ENCODE results near the gene VCAN. TPM values are rescaled to one million over a fixed set of nuclear protein-coding genes. Genes with fewer than 3 reads are reported as not detected.

Gene VCAN
- total and polyA plus RNA-seq, 10 donors: 1.8 to 442 (median 72.2) TPM

- intact Hi-C loops (cut with DNase I; ENCODE audit: low total_unique reads): no loop called here
- WGBS, 5 donors: 70 to 92% (median 85%) methylated on average over 4 of the region's 4 CpGs
- no peaks in the 10 kb centered on the region for H3K27me3 ChIP-seq (replicated peaks in 1 of 7)
Observed at GRCh38 chr5:83548581-83548980, 77.0 kb downstream of the VCAN start.

GRCh38 chr5:83549076-83549475 is 77.5 kb downstream of the VCAN start:
- Histone ChIP-seq H3K27ac (no peak overlapping the region), H3K36me3 (no peaks in the 10 kb centered on the region), H3K4me1 (no peaks in the 10 kb centered on the region), H3K9me3 (no peaks in the 10 kb centered on the region), H3K4me3 (no peak overlapping the region), H3K27me3 (replicated peaks in 1 of 7) (no peaks in the 10 kb centered on the region)
- 47 to 66% (median 57%) methylated on average over 2 of the region's 2 CpGs for WGBS, 5 donors
- TF ChIP-seq POLR2AphosphoS5 (IDR thresholded peaks at IDR 0.05) (no peak), POLR2A (IDR thresholded peaks at IDR 0.05) (no peak), CTCF (IDR thresholded peaks at IDR 0.05 in 8 of 11, conservative IDR thresholded peaks at IDR 0.05 in 3 of 11) (no peak)
- DNase-seq: no peak
- intact Hi-C loops (cut with DNase I; ENCODE audit: low total_unique reads): no loop called here

More at GRCh38 chr5:83548581-83548980, 77.0 kb downstream of the VCAN start:
- TF ChIP-seq POLR2AphosphoS5 (IDR thresholded peaks at IDR 0.05) (no peak), CTCF (IDR thresholded peaks at IDR 0.05 in 8 of 11, conservative IDR thresholded peaks at IDR 0.05 in 3 of 11) (no peak), POLR2A (IDR thresholded peaks at IDR 0.05) (no peak)
- no peaks in the 10 kb centered on the region for H3K36me3 ChIP-seq
- no peak overlapping the region for H3K27ac ChIP-seq
- no peaks in the 10 kb centered on the region for H3K9me3 ChIP-seq
- H3K4me1 ChIP-seq: no peaks in the 10 kb centered on the region
- no peak for DNase-seq
- no peak overlapping the region for H3K4me3 ChIP-seq

GRCh38 chr5:83549674-83550073 is 78.1 kb downstream of the VCAN start:
- H3K4me1 ChIP-seq: no peaks in the 10 kb centered on the region
- DNase-seq: no peak
- TF ChIP-seq CTCF (IDR thresholded peaks at IDR 0.05 in 8 of 11, conservative IDR thresholded peaks at IDR 0.05 in 3 of 11) (no peak), POLR2A (IDR thresholded peaks at IDR 0.05) (no peak), POLR2AphosphoS5 (IDR thresholded peaks at IDR 0.05) (no peak)
- no peak overlapping the region for H3K27ac ChIP-seq
- intact Hi-C loops (cut with DNase I; ENCODE audit: low total_unique reads): no loop called here
- H3K4me3 ChIP-seq: no peak overlapping the region
- no peaks in the 10 kb centered on the region for H3K27me3 ChIP-seq (replicated peaks in 1 of 7)
- H3K36me3 ChIP-seq: no peaks in the 10 kb centered on the region
- 67 to 79% (median 74%) methylated on average over 5 of the region's 5 CpGs for WGBS, 5 donors
- no peaks in the 10 kb centered on the region for H3K9me3 ChIP-seq

GRCh38 chr5:83551821-83552220 is 80.3 kb downstream of the VCAN start:
- no peak for DNase-seq
- H3K27ac ChIP-seq: no peak overlapping the region
- no peaks in the 10 kb centered on the region for H3K27me3 ChIP-seq (replicated peaks in 1 of 7)
- intact Hi-C loops (cut with DNase I; ENCODE audit: low total_unique reads): no loop called here
- no peak overlapping the region for H3K4me3 ChIP-seq
- no peaks in the 10 kb centered on the region for H3K36me3 ChIP-seq
- no peaks in the 10 kb centered on the region for H3K4me1 ChIP-seq
- 76 to 98% (median 89%) methylated on average over 1 of the region's 1 CpG for WGBS, 5 donors
- no peak for TF ChIP-seq CTCF (IDR thresholded peaks at IDR 0.05 in 8 of 11, conservative IDR thresholded peaks at IDR 0.05 in 3 of 11)
- no peak for TF ChIP-seq POLR2A (IDR thresholded peaks at IDR 0.05)
- no peak for TF ChIP-seq POLR2AphosphoS5 (IDR thresholded peaks at IDR 0.05)
- H3K9me3 ChIP-seq: no peaks in the 10 kb centered on the region

Data from spleen (tissue), 11 donors.